H9 (cell line): ENCODE measurements around the gene CCDC157. TPM values are rescaled to one million over a fixed set of nuclear protein-coding genes. Genes with fewer than 3 reads are reported as not detected.

Source experiments
- DNase-seq: peaks from one replicate; pipeline ENCODE4 v3.0.0-alpha.2; 2017
- H2AFZ ChIP-seq: one replicate; pipeline ENCODE4 v1.6.1; 2013; ENCODE audit warnings: mild to moderate bottlenecking, low read length, control low read depth, moderate library complexity
- H2AK5ac ChIP-seq: 2 replicates; pipeline ENCODE4 v1.6.1; 2013; ENCODE audit warnings: low read length, control low read depth, mixed read lengths; ENCODE audit not compliant: insufficient read length
- H2BK120ac ChIP-seq: one replicate; pipeline ENCODE4 v1.6.1; 2013; ENCODE audit warnings: low read depth, mild to moderate bottlenecking, low read length, control low read depth, inconsistent platforms; ENCODE audit not compliant: poor library complexity, severe bottlenecking
- H2BK12ac ChIP-seq: 2 replicates; pipeline ENCODE4 v1.6.1; 2013; ENCODE audit warnings: low read length, control low read depth, mixed read lengths, low read depth; ENCODE audit not compliant: insufficient read length
- H2BK15ac ChIP-seq: 2 replicates; pipeline ENCODE4 v1.6.1; 2013; ENCODE audit warnings: low read depth, low read length, control low read depth
- H2BK20ac ChIP-seq: one replicate; pipeline ENCODE4 v1.6.1; 2013; ENCODE audit warnings: low read depth, mild to moderate bottlenecking, low read length, control low read depth, inconsistent platforms; ENCODE audit not compliant: poor library complexity, severe bottlenecking
- H2BK5ac ChIP-seq: 2 replicates; pipeline ENCODE4 v1.6.1; 2013; ENCODE audit warnings: low read length, control low read depth, mixed read lengths; ENCODE audit not compliant: insufficient read length
- H3K14ac ChIP-seq: 2 replicates; pipeline ENCODE4 v1.6.1; 2013; ENCODE audit warnings: low read length, control low read depth; ENCODE audit not compliant: insufficient read depth
- H3K18ac ChIP-seq: 2 replicates; pipeline ENCODE4 v1.6.1; 2013; ENCODE audit warnings: low read depth, mild to moderate bottlenecking, mixed read lengths, low read length, control low read depth; ENCODE audit not compliant: insufficient read length
- H3K23ac ChIP-seq: 2 replicates; pipeline ENCODE4 v1.6.1; 2013; ENCODE audit warnings: low read length, control low read depth, mixed read lengths, low read depth; ENCODE audit not compliant: insufficient read length
- H3K23me2 ChIP-seq: 2 replicates; pipeline ENCODE4 v1.6.1; 2013; ENCODE audit warnings: low read depth, mild to moderate bottlenecking, mixed read lengths, low read length, control low read depth; ENCODE audit not compliant: insufficient read length, poor library complexity, severe bottlenecking
- H3K27ac ChIP-seq: 2 replicates; pipeline ENCODE4 v1.5.1; 2013; ENCODE audit warnings: low read length, control low read depth, mixed read lengths, low read depth; ENCODE audit not compliant: insufficient read length
- H3K27me3 ChIP-seq: 2 replicates; pipeline ENCODE4 v1.6.1; 2013; ENCODE audit warnings: low read length, control low read depth, inconsistent platforms; ENCODE audit not compliant: insufficient read depth
- H3K4ac ChIP-seq: 2 replicates; pipeline ENCODE4 v1.6.1; 2013; ENCODE audit warnings: low read depth, mild to moderate bottlenecking, control low read depth, inconsistent platforms, low read length, moderate library complexity
- H3K4me1 ChIP-seq: 2 replicates; pipeline ENCODE4 v1.6.1; 2013; ENCODE audit warnings: low read length, control low read depth, inconsistent platforms; ENCODE audit not compliant: insufficient read depth
- H3K4me2 ChIP-seq: 2 replicates; pipeline ENCODE4 v1.6.1; 2013; ENCODE audit warnings: low read length, control low read depth, mixed read lengths; ENCODE audit not compliant: insufficient read length, insufficient read depth
- H3K56ac ChIP-seq: 2 replicates; pipeline ENCODE4 v1.6.1; 2013; ENCODE audit warnings: low read depth, mild to moderate bottlenecking, mixed read lengths, low read length, control low read depth; ENCODE audit not compliant: insufficient read length
- H3K79me1 ChIP-seq: 2 replicates; pipeline ENCODE4 v1.6.1; 2013; ENCODE audit warnings: low read depth, mild to moderate bottlenecking, moderate library complexity, low read length, control low read depth, inconsistent platforms; ENCODE audit not compliant: insufficient read depth, poor library complexity, severe bottlenecking
- H3K79me2 ChIP-seq: 2 replicates; pipeline ENCODE4 v1.6.1; 2013; ENCODE audit warnings: low read length, control low read depth, inconsistent platforms; ENCODE audit not compliant: insufficient read depth
- H3K9ac ChIP-seq: 2 replicates; pipeline ENCODE4 v1.6.1; 2013; ENCODE audit warnings: low read length, control low read depth, mixed read lengths; ENCODE audit not compliant: insufficient read length; ENCODE audit errors: extremely low read depth
- H3K9me3 ChIP-seq: one replicate; pipeline ENCODE4 v1.6.1; 2013; ENCODE audit warnings: low read depth, low read length, inconsistent platforms; ENCODE audit not compliant: control insufficient read depth
- H3T11ph ChIP-seq: one replicate; pipeline ENCODE4 v1.6.1; 2013; ENCODE audit warnings: mild to moderate bottlenecking, low read length, control low read depth, inconsistent platforms
- H4K20me1 ChIP-seq: one replicate; pipeline ENCODE4 v1.6.1; 2013; ENCODE audit not compliant: control insufficient read depth, insufficient read length, insufficient read depth
- H4K5ac ChIP-seq: 2 replicates; pipeline ENCODE4 v1.6.1; 2013; ENCODE audit warnings: low read depth, mild to moderate bottlenecking, mixed read lengths, low read length, control low read depth; ENCODE audit not compliant: insufficient read length
- H4K8ac ChIP-seq: replicated peaks from 2 replicates; pipeline ENCODE4 v1.6.1; 2013; ENCODE audit warnings: low read length, control low read depth, mixed read lengths, low read depth; ENCODE audit not compliant: insufficient read length
- H4K91ac ChIP-seq: 2 replicates; pipeline ENCODE4 v1.6.1; 2013; ENCODE audit warnings: low read depth, mild to moderate bottlenecking, moderate library complexity, mixed read lengths, low read length, control low read depth; ENCODE audit not compliant: insufficient read length
- H3K27ac Mint-ChIP-seq, 3 experiments: 2 replicates in 2 of 3; 3 replicates in 1 of 3; pipeline ENCODE4 v1.8.0; 2020 to 2021; ENCODE audit warnings: mixed read lengths in 3 of 3, mild to moderate bottlenecking in 1 of 3, moderate library complexity in 1 of 3
- H3K27me3 Mint-ChIP-seq: 2 replicates; pipeline ENCODE4 v1.8.0; 2021; ENCODE audit warnings: low read depth, mild to moderate bottlenecking, moderate library complexity, mixed read lengths
- H3K36me3 Mint-ChIP-seq, 3 experiments: 2 replicates in 2 of 3; 3 replicates in 1 of 3; pipeline ENCODE4 v1.8.0; 2020 to 2021; ENCODE audit warnings: low read depth in 3 of 3, mixed read lengths in 3 of 3; ENCODE audit not compliant: insufficient read depth in 1 of 3
- H3K4me1 Mint-ChIP-seq, 2 experiments: 2 replicates each; pipeline ENCODE4 v1.8.0; 2020; ENCODE audit warnings: mixed read lengths in 2 of 2
- H3K4me3 Mint-ChIP-seq, 2 experiments: 2 replicates in 1 of 2; 3 replicates in 1 of 2; pipeline ENCODE4 v1.8.0; 2020 to 2021; ENCODE audit warnings: mild to moderate bottlenecking in 2 of 2, mixed read lengths in 2 of 2, moderate library complexity in 1 of 2
- H3K9me3 Mint-ChIP-seq, 2 experiments: 2 replicates in 1 of 2; 3 replicates in 1 of 2; pipeline ENCODE4 v1.8.0; 2020; ENCODE audit warnings: mild to moderate bottlenecking in 2 of 2, mixed read lengths in 2 of 2, moderate library complexity in 1 of 2
- CTCF ChIP-seq: fragments of 200-600 bp; sonication (generic); conservative IDR thresholded peaks from 3 replicates; pipeline ENCODE4 v1.8.0; 2021; ENCODE audit warnings: antibody characterized with exemption, mild to moderate bottlenecking
- WGBS: extraction: QIAGEN DNeasy Blood & Tissue Kit; methylation state at CpG from one replicate; pipeline ENCODE4 v1.1.7; 2013; ENCODE audit warnings: missing lambda C conversion rate, low lambda C conversion rate, mixed read lengths; ENCODE audit not compliant: insufficient read length; ENCODE audit errors: extremely low coverage; 5-methylcytosine and 5-hydroxymethylcytosine counted together
- total RNA-seq: library from RNA; stranded (reverse); gene quantifications from 2 replicates; pipeline ENCODE4 v1.2.1, GENCODE V29; 2021

Gene CCDC157
- total RNA-seq, 1 experiment from 2014 or later, result 4.3 TPM

- Histone ChIP-seq H3K4ac (no peak overlapping the region), H3K4me2 (no peak overlapping the region), H3T11ph (no peak overlapping the region), H2BK5ac (no peak overlapping the region), H3K9ac (no peak overlapping the region), H2AFZ (no peak overlapping the region), H4K5ac (no peak overlapping the region), H3K27ac (no peak overlapping the region), H3K14ac (no peak overlapping the region), H3K79me2 (no peaks in the 10 kb centered on the region), H2BK12ac (no peak overlapping the region), H3K23me2 (peaks cover 4% of the 10 kb centered on the region), H3K9me3 (no peaks in the 10 kb centered on the region), H2BK15ac (no peak overlapping the region), H3K4me1 (no peaks in the 10 kb centered on the region), H2BK20ac (no peak overlapping the region), H2AK5ac (no peak overlapping the region), H3K56ac (no peak overlapping the region), H4K20me1 (peaks cover 2% of the 10 kb centered on the region), H3K23ac (no peak overlapping the region), H3K18ac (no peak overlapping the region), H3K79me1 (no peaks in the 10 kb centered on the region), H3K27me3 (no peaks in the 10 kb centered on the region), H4K8ac (no peak overlapping the region), H4K91ac (no peak overlapping the region), H2BK120ac (no peak overlapping the region)
- peaks cover 24 to 29% of the 10 kb centered on the region in 2 experiments for H3K4me1 Mint-ChIP-seq
- peak; percentile 46; the same call in 2 of the 3 replicates for TF ChIP-seq CTCF
- DNase-seq, result peak; percentile 57
- no CpG with 5 or more reads among the region's 5 CpGs for WGBS
- peaks cover 2 to 20% (median 11%) of the 10 kb centered on the region in 3 experiments; a peak in 6 of 7 replicates for H3K36me3 Mint-ChIP-seq
- H3K27me3 Mint-ChIP-seq, result no peaks in the 10 kb centered on the region; the same call in 1 of the 2 replicates
- H3K9me3 Mint-ChIP-seq, result no peaks in the 10 kb centered on the region
- peak overlapping the region in 1 of 3 experiments; percentile 71; a peak in 2 of 7 replicates for H3K27ac Mint-ChIP-seq
- H3K4me3 Mint-ChIP-seq, result peak overlapping the region; percentile 44 to 73; a peak in 4 of 5 replicates
Observed at GRCh38 chr22:30327864-30328345, 28.9 kb upstream of the CCDC157 start.
